ENCODE data around the gene VSIG10L2.

The VSIG10L2 gene

GRCh38 chr11:125930076-125930450 lies 15.8 kb upstream of the VSIG10L2 start:
- no peak for ATAC-seq
- TF ChIP-seq SNAI2 (CRISPR knock-in tag; IDR thresholded peaks at IDR 0.05): no peak
- TF ChIP-seq ZC3H10 (CRISPR knock-in tag; IDR thresholded peaks at IDR 0.05): no peak
- no peak for TF ChIP-seq ZFP30 (CRISPR knock-in tag; IDR thresholded peaks at IDR 0.05)
- TF ChIP-seq ESRRG (CRISPR knock-in tag; IDR thresholded peaks at IDR 0.05): no peak
- no peak for TF ChIP-seq BACH2 (CRISPR knock-in tag; IDR thresholded peaks at IDR 0.05; ENCODE audit: borderline replicate concordance)
- TF ChIP-seq TSHZ2 (CRISPR knock-in tag; IDR thresholded peaks at IDR 0.05): no peak
- TF ChIP-seq ZNF8 (CRISPR knock-in tag; IDR thresholded peaks at IDR 0.05): no peak
- TF ChIP-seq OSR1 (CRISPR knock-in tag; IDR thresholded peaks at IDR 0.05): no peak
- no peak for TF ChIP-seq TOX (CRISPR knock-in tag; IDR thresholded peaks at IDR 0.05; ENCODE audit: borderline replicate concordance)
- TF ChIP-seq ARNTL (CRISPR knock-in tag; IDR thresholded peaks at IDR 0.05; ENCODE audit: borderline replicate concordance, low read depth): no peak
- no peak for TF ChIP-seq POU6F1 (CRISPR knock-in tag; IDR thresholded peaks at IDR 0.05; ENCODE audit: borderline replicate concordance, low read depth)
- TF ChIP-seq CSDC2 (CRISPR knock-in tag; IDR thresholded peaks at IDR 0.05): no peak
- no peak for TF ChIP-seq PPARA (CRISPR knock-in tag; IDR thresholded peaks at IDR 0.05; ENCODE audit: borderline replicate concordance)
- no peak for TF ChIP-seq GLIS3 (CRISPR knock-in tag; IDR thresholded peaks at IDR 0.05)
- TF ChIP-seq ZNF70 (CRISPR knock-in tag; IDR thresholded peaks at IDR 0.05): no peak
- TF ChIP-seq RARB (CRISPR knock-in tag; IDR thresholded peaks at IDR 0.05): no peak
- TF ChIP-seq ZFP3 (CRISPR knock-in tag; IDR thresholded peaks at IDR 0.05): no peak

- ATAC-seq: no peak
- no peak for TF ChIP-seq ZNF565 (CRISPR knock-in tag; conservative IDR thresholded peaks at IDR 0.05; ENCODE audit: low read depth)
- no peak for TF ChIP-seq ESRRG (CRISPR knock-in tag; IDR thresholded peaks at IDR 0.05)
- TF ChIP-seq BACH2 (CRISPR knock-in tag; IDR thresholded peaks at IDR 0.05; ENCODE audit: borderline replicate concordance): no peak
- no peak for TF ChIP-seq POU6F1 (CRISPR knock-in tag; IDR thresholded peaks at IDR 0.05; ENCODE audit: borderline replicate concordance, low read depth)
These were observed 14.7 kb upstream of the VSIG10L2 start for GRCh38 chr11:125931116-125931515.

- TF ChIP-seq PATZ1 (CRISPR knock-in tag; IDR thresholded peaks at IDR 0.05; ENCODE audit: borderline replicate concordance) (no peak), ESRRG (CRISPR knock-in tag; IDR thresholded peaks at IDR 0.05) (no peak), ZNF565 (CRISPR knock-in tag; conservative IDR thresholded peaks at IDR 0.05; ENCODE audit: low read depth) (no peak), POU6F1 (CRISPR knock-in tag; IDR thresholded peaks at IDR 0.05; ENCODE audit: borderline replicate concordance, low read depth) (no peak), ZFP30 (CRISPR knock-in tag; IDR thresholded peaks at IDR 0.05) (no peak), RARB (CRISPR knock-in tag; IDR thresholded peaks at IDR 0.05) (no peak), ZFP3 (CRISPR knock-in tag; IDR thresholded peaks at IDR 0.05) (no peak), OSR1 (CRISPR knock-in tag; IDR thresholded peaks at IDR 0.05) (no peak), CSDC2 (CRISPR knock-in tag; IDR thresholded peaks at IDR 0.05) (no peak), BACH2 (CRISPR knock-in tag; IDR thresholded peaks at IDR 0.05; ENCODE audit: borderline replicate concordance) (no peak), PPARA (CRISPR knock-in tag; IDR thresholded peaks at IDR 0.05; ENCODE audit: borderline replicate concordance) (no peak), ZNF70 (CRISPR knock-in tag; IDR thresholded peaks at IDR 0.05) (no peak), ZNF8 (CRISPR knock-in tag; IDR thresholded peaks at IDR 0.05) (no peak), TCF4 (CRISPR knock-in tag; IDR thresholded peaks at IDR 0.05; ENCODE audit: borderline replicate concordance) (no peak), GLIS3 (CRISPR knock-in tag; IDR thresholded peaks at IDR 0.05) (no peak), SNAI2 (CRISPR knock-in tag; IDR thresholded peaks at IDR 0.05) (no peak)
- no peak for ATAC-seq
These were observed 14.2 kb upstream of the VSIG10L2 start for GRCh38 chr11:125931668-125932067.

Measured in SK-N-SH treated with all-trans-retinoic acid at 6 μM for 48 hours (cell line).